Astrocyte (in vitro differentiated cells and primary cell): Measurements from ENCODE around the gene GUK1. TPM values are rescaled to one million over a fixed set of nuclear protein-coding genes. Genes with fewer than 3 reads are reported as not detected.

Source experiments
- DNase-seq: peaks from one replicate; pipeline ENCODE4 v3.0.0-alpha.2; 2010; ENCODE audit warnings: low read depth
- FAIRE-seq: peaks from 2 replicates; lab custom pipeline; 2011; peaks lifted over from hg19 to GRCh38; lab: Jason Lieb, UNC
- H2AFZ ChIP-seq: 2 replicates; pipeline ENCODE4 v1.6.0; 2012; ENCODE audit warnings: low read depth, low read length, inconsistent platforms
- H3K27ac ChIP-seq: 2 replicates; pipeline ENCODE4 v1.5.1; 2011; ENCODE audit warnings: low read depth, low read length, inconsistent platforms
- H3K27me3 ChIP-seq: 2 replicates; pipeline ENCODE4 v1.6.0; 2011; ENCODE audit warnings: low read length, inconsistent platforms; ENCODE audit not compliant: insufficient read depth
- H3K36me3 ChIP-seq: 2 replicates; pipeline ENCODE4 v1.5.1; 2011; ENCODE audit warnings: low read length, inconsistent platforms; ENCODE audit not compliant: insufficient read depth
- H3K4me1 ChIP-seq: 2 replicates; pipeline ENCODE4 v1.5.1; 2011; ENCODE audit warnings: low read length, inconsistent platforms; ENCODE audit not compliant: insufficient read depth
- H3K4me2 ChIP-seq: 2 replicates; pipeline ENCODE4 v1.6.0; 2012; ENCODE audit warnings: low read length, inconsistent platforms
- H3K4me3 ChIP-seq: 2 replicates; pipeline ENCODE4 v1.5.1; 2011; ENCODE audit warnings: low read depth, mild to moderate bottlenecking, low read length, inconsistent platforms; ENCODE audit not compliant: insufficient read depth
- H3K79me2 ChIP-seq: 2 replicates; pipeline ENCODE4 v1.6.0; 2012; ENCODE audit warnings: mild to moderate bottlenecking, low read length, inconsistent platforms; ENCODE audit not compliant: insufficient read depth
- H3K9ac ChIP-seq: 2 replicates; pipeline ENCODE4 v1.6.0; 2012; ENCODE audit warnings: mild to moderate bottlenecking, low read length, inconsistent platforms
- H3K9me3 ChIP-seq: 2 replicates; pipeline ENCODE4 v1.5.1; 2012; ENCODE audit warnings: low read depth, mild to moderate bottlenecking, low read length, inconsistent platforms; ENCODE audit not compliant: insufficient read depth
- H4K20me1 ChIP-seq: 2 replicates; pipeline ENCODE4 v1.6.0; 2012; ENCODE audit warnings: low read length, inconsistent platforms; ENCODE audit not compliant: insufficient read depth
- H3K27ac Mint-ChIP-seq: one replicate; pipeline ENCODE4 v1.8.0; 2021; ENCODE audit warnings: mild to moderate bottlenecking, mixed read lengths; ENCODE audit not compliant: unreplicated experiment
- H3K27me3 Mint-ChIP-seq: one replicate; pipeline ENCODE4 v1.8.0; 2021; ENCODE audit warnings: low read depth, mixed read lengths; ENCODE audit not compliant: unreplicated experiment
- H3K36me3 Mint-ChIP-seq: one replicate; pipeline ENCODE4 v1.8.0; 2021; ENCODE audit warnings: low read depth, mixed read lengths; ENCODE audit not compliant: unreplicated experiment
- H3K4me1 Mint-ChIP-seq: one replicate; pipeline ENCODE4 v1.8.0; 2021; ENCODE audit warnings: low read depth, mixed read lengths; ENCODE audit not compliant: unreplicated experiment
- H3K4me3 Mint-ChIP-seq: one replicate; pipeline ENCODE4 v1.8.0; 2021; ENCODE audit warnings: mild to moderate bottlenecking, moderate library complexity, mixed read lengths; ENCODE audit not compliant: unreplicated experiment
- H3K9me3 Mint-ChIP-seq: one replicate; pipeline ENCODE4 v1.8.0; 2021; ENCODE audit warnings: mild to moderate bottlenecking, mixed read lengths; ENCODE audit not compliant: unreplicated experiment
- EZH2 ChIP-seq: IDR thresholded peaks from 2 replicates; pipeline ENCODE4 v1.6.1; 2012; ENCODE audit warnings: mild to moderate bottlenecking, low read length, inconsistent platforms; ENCODE audit not compliant: insufficient read depth
- total RNA-seq: library from RNA; stranded (reverse); gene quantifications from 2 replicates; pipeline ENCODE4 v1.2.1, GENCODE V29; 2021
- TF ChIP-seq, protein P1 (sequence below): IDR thresholded peaks from 2 replicates; pipeline ENCODE4 v1.5.1; 2011; ENCODE audit warnings: low read depth, mild to moderate bottlenecking, inconsistent platforms, low read length, moderate library complexity; ENCODE audit not compliant: insufficient read depth

GUK1 gene
- total RNA-seq, 1 donor from 2014 or later = 214 TPM

DNA sequence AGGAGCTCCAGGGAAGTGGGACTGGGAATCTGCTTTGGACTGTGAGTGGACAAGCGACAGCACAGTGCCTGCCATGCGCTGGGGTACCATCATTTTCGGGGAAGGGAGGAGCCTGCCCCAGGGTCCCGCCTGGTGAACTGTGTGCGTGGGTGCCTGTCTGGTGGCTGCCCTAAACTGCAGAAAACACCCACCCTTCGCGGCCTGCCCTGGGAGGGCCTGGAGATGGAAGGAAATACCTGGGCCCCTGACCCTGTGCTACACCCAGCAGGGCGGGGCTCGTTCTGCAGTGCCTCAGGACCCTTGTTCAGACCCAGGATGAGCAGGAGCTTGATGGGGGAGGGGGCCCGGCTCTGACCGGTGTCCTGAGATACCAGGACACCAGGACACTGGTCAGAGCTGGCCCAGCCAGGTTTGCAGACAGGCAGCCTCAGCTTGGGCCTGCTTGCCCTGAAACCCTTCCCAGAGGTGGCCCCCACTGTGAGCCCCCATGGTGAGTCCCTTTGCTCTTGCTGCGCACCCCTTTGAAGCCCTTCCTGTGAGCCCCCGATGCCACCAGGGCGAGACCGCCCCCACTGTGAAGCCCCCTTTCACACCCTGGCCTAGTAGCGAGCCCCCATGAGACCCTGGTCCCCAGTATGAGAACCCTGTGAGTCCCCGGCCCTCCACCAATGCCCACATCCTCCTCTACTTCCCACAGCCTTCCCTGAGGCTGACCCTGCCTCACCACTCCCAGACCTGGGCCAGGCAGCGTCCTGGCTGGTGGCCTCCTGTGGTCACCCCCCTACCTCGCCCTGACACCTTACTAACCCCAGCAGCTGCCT is 12.2 kb downstream of the GUK1 start:
- Histone ChIP-seq H4K20me1 (peaks cover 35% of the 10 kb centered on the region), H3K4me3 (no peak overlapping the region), H3K79me2 (peaks cover 16% of the 10 kb centered on the region), H3K4me2 (no peak overlapping the region), H3K27ac (no peak overlapping the region), H3K9me3 (no peaks in the 10 kb centered on the region), H3K9ac (no peak overlapping the region), H3K4me1 (peaks cover 22% of the 10 kb centered on the region), H2AFZ (no peak overlapping the region), H3K27me3 (no peaks in the 10 kb centered on the region), H3K36me3 (peaks cover 4% of the 10 kb centered on the region)
- Mint-ChIP-seq H3K36me3 (peaks cover 4% of the 10 kb centered on the region), H3K27me3 (no peaks in the 10 kb centered on the region), H3K27ac (peak overlapping the region; percentile 53), H3K4me3 (no peak overlapping the region), H3K9me3 (no peaks in the 10 kb centered on the region), H3K4me1 (peaks cover 2% of the 10 kb centered on the region)
- TF ChIP-seq EZH2 = no peak
- TF ChIP-seq, protein P1, sequence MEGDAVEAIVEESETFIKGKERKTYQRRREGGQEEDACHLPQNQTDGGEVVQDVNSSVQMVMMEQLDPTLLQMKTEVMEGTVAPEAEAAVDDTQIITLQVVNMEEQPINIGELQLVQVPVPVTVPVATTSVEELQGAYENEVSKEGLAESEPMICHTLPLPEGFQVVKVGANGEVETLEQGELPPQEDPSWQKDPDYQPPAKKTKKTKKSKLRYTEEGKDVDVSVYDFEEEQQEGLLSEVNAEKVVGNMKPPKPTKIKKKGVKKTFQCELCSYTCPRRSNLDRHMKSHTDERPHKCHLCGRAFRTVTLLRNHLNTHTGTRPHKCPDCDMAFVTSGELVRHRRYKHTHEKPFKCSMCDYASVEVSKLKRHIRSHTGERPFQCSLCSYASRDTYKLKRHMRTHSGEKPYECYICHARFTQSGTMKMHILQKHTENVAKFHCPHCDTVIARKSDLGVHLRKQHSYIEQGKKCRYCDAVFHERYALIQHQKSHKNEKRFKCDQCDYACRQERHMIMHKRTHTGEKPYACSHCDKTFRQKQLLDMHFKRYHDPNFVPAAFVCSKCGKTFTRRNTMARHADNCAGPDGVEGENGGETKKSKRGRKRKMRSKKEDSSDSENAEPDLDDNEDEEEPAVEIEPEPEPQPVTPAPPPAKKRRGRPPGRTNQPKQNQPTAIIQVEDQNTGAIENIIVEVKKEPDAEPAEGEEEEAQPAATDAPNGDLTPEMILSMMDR = no peak
- no peak for FAIRE-seq
- no peak for DNase-seq

DNA sequence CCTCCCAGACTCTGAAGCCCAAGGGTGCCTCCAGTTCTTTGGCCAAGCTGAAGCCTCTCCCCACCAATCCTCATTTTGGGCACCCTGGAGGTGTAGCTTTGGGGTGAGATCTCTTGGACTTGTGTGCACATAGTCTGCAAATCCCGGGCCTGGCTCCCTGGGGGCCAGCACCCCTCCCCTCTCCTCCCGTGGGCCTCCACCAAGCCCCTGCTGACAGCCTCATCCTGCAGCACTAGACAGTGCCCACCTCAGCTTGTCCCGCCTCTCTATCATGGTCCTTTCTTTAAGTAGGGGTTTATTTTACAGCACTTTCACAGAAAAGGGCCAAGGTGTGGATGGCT is 12.8 kb downstream of the GUK1 start:
- no peak overlapping the region for H2AFZ ChIP-seq
- no peak overlapping the region for H3K9ac ChIP-seq
- Mint-ChIP-seq H3K27me3 (no peaks in the 10 kb centered on the region), H3K36me3 (peaks cover 4% of the 10 kb centered on the region), H3K4me1 (peaks cover 2% of the 10 kb centered on the region), H3K27ac (no peak overlapping the region), H3K9me3 (no peaks in the 10 kb centered on the region), H3K4me3 (no peak overlapping the region)
- H4K20me1 ChIP-seq = peaks cover 30% of the 10 kb centered on the region
- H3K36me3 ChIP-seq = peaks cover under 1% of the 10 kb centered on the region
- peaks cover 22% of the 10 kb centered on the region for H3K4me1 ChIP-seq
- H3K79me2 ChIP-seq = peaks cover 11% of the 10 kb centered on the region
- H3K27me3 ChIP-seq = no peaks in the 10 kb centered on the region
- no peak overlapping the region for H3K4me3 ChIP-seq
- TF ChIP-seq, protein P1 = no peak
- no peak for TF ChIP-seq EZH2
- FAIRE-seq = no peak
- no peak for DNase-seq
- H3K9me3 ChIP-seq = no peaks in the 10 kb centered on the region
- H3K27ac ChIP-seq = no peak overlapping the region
- no peak overlapping the region for H3K4me2 ChIP-seq
